SK-N-SH (cell line): Measurements from ENCODE around the gene AUTS2. TPM values are rescaled to one million over a fixed set of nuclear protein-coding genes. Genes with fewer than 3 reads are reported as not detected.

Experiments used
- CTCF ChIA-PET: fragments of 300-600, 350-600 bp; formaldehyde crosslinking; extraction: SDS; loops from one replicate; lab custom pipeline; 2021; lab: Yijun Ruan, JAX
- POLR2A ChIA-PET: fragments of 350-600 bp; sonication (Branson Sonifier 250); formaldehyde crosslinking; extraction: SDS; loops from one replicate; lab custom pipeline; 2020; ENCODE audit warnings: antibody characterized with exemption, inconsistent platforms; lab: Yijun Ruan, JAX
- DNase-seq: peaks from one replicate; pipeline ENCODE4 v3.0.0; 2012
- H2AFZ ChIP-seq: fragments of 200-600 bp; sonication (generic); 2 replicates; pipeline ENCODE4 v1.8.1; 2016; ENCODE audit warnings: antibody characterized with exemption, mild to moderate bottlenecking, low read depth
- H3F3A ChIP-seq: fragments of 200-600 bp; sonication (generic); replicated peaks from 2 replicates; pipeline ENCODE3; 2016; ENCODE audit warnings: antibody characterized with exemption, mild to moderate bottlenecking; ENCODE audit not compliant: insufficient read depth
- H3K27ac ChIP-seq, 2 experiments: fragments of 200-500 bp in 1 of 2; fragments of 200-600 bp in 1 of 2; sonication (Bioruptor generic) in 1 of 2; sonication (generic), shearing (Covaris generic) in 1 of 2; 2 replicates each; pipeline versions ENCODE4 v1.5.1 to v1.6.1; 2014 to 2016; ENCODE audit warnings: low read depth in 2 of 2, inconsistent platforms in 1 of 2, low read length in 1 of 2, mild to moderate bottlenecking in 1 of 2, mixed read lengths in 1 of 2
- H3K27me3 ChIP-seq: fragments of 200-600 bp; sonication (generic), shearing (Covaris generic); 2 replicates; pipeline ENCODE4 v1.6.1; 2016; ENCODE audit warnings: mixed run types; ENCODE audit not compliant: insufficient read depth
- H3K36me3 ChIP-seq, 2 experiments: fragments of 200-500 bp in 1 of 2; fragments of 200-600 bp in 1 of 2; sonication (Bioruptor generic) in 1 of 2; sonication (generic) in 1 of 2; replicated peaks in 1 of 2; 2 replicates each; pipeline versions ENCODE3 to v1.5.1; 2014 to 2016; ENCODE audit warnings: low read length in 1 of 2, mild to moderate bottlenecking in 1 of 2; ENCODE audit not compliant: insufficient read depth in 2 of 2, control insufficient read depth in 1 of 2
- H3K4me1 ChIP-seq, 2 experiments: fragments of 200-500 bp in 1 of 2; fragments of 200-600 bp in 1 of 2; sonication (Bioruptor generic) in 1 of 2; sonication (generic), shearing (Covaris generic) in 1 of 2; 2 replicates each; pipeline versions ENCODE4 v1.5.1 to v1.6.1; 2014 to 2016; ENCODE audit warnings: low read depth in 1 of 2, low read length in 1 of 2, mixed run types in 1 of 2; ENCODE audit not compliant: insufficient read depth in 2 of 2, control insufficient read depth in 1 of 2
- H3K4me2 ChIP-seq: fragments of 200-600 bp; sonication (generic), shearing (Covaris generic); 2 replicates; pipeline ENCODE4 v1.6.1; 2017; ENCODE audit warnings: mixed run types
- H3K4me3 ChIP-seq, 2 experiments: fragments of 200-500 bp in 1 of 2; fragments of 200-600 bp in 1 of 2; sonication (Bioruptor generic) in 1 of 2; sonication (generic), shearing (Covaris generic) in 1 of 2; 2 replicates each; pipeline versions ENCODE4 v1.5.1 to v1.8.1; 2014 to 2016; ENCODE audit warnings: low read depth in 2 of 2, inconsistent platforms in 1 of 2, low read length in 1 of 2, mild to moderate bottlenecking in 1 of 2, mixed read lengths in 1 of 2, moderate library complexity in 1 of 2
- H3K79me2 ChIP-seq: fragments of 200-600 bp; sonication (generic); 2 replicates; pipeline ENCODE4 v1.8.1; 2017; ENCODE audit warnings: mild to moderate bottlenecking; ENCODE audit not compliant: insufficient read depth
- H3K9ac ChIP-seq: fragments of 200-600 bp; sonication (generic); 2 replicates; pipeline ENCODE4 v1.6.1; 2017; ENCODE audit warnings: mixed run types
- H3K9me2 ChIP-seq: fragments of 200-600 bp; sonication (generic); 2 replicates; pipeline ENCODE4 v1.6.1; 2017; ENCODE audit warnings: mixed run types
- H3K9me3 ChIP-seq: fragments of 200-600 bp; sonication (generic); 2 replicates; pipeline ENCODE4 v1.6.1; 2017; ENCODE audit warnings: mixed run types, mild to moderate bottlenecking, moderate library complexity
- H4K20me1 ChIP-seq: fragments of 200-600 bp; sonication (generic); 2 replicates; pipeline ENCODE4 v1.6.1; 2017; ENCODE audit warnings: mild to moderate bottlenecking, mixed run types; ENCODE audit not compliant: insufficient read depth
- CHD2 ChIP-seq: fragments of 150-350 bp; IDR thresholded peaks from 2 replicates; pipeline ENCODE4 v1.6.1; 2018; ENCODE audit warnings: low read length; ENCODE audit not compliant: partially characterized antibody
- FOXM1 ChIP-seq: IDR thresholded peaks from 2 replicates; pipeline ENCODE4 v1.4.0; 2012; ENCODE audit warnings: low read depth, mild to moderate bottlenecking
- GATA2 ChIP-seq: sonication (generic); formaldehyde crosslinking; IDR thresholded peaks from 2 replicates; pipeline ENCODE4 v1.5.0; 2020; ENCODE audit warnings: mild to moderate bottlenecking, missing genetic modification reagents
- JUND ChIP-seq: IDR thresholded peaks from 2 replicates; pipeline ENCODE4 v1.4.0; 2012
- NFIC ChIP-seq: IDR thresholded peaks from 2 replicates; pipeline ENCODE4 v1.4.0; 2012; ENCODE audit warnings: borderline replicate concordance
- POLR2AphosphoS5 ChIP-seq: IDR thresholded peaks from 2 replicates; pipeline ENCODE4 v1.6.1; 2012; ENCODE audit warnings: low read depth, low read length
- RFX5 ChIP-seq: IDR thresholded peaks from 2 replicates; pipeline ENCODE4 v1.6.1; 2012; ENCODE audit warnings: mild to moderate bottlenecking, improper control_type of control experiment, low read length
- RXRA ChIP-seq: IDR thresholded peaks from 2 replicates; pipeline ENCODE4 v1.4.0; 2012; ENCODE audit warnings: low read depth, mild to moderate bottlenecking, borderline replicate concordance
- SIN3A ChIP-seq: IDR thresholded peaks from 2 replicates; pipeline ENCODE4 v1.6.1; 2012; ENCODE audit warnings: low read depth, mild to moderate bottlenecking, low read length, moderate library complexity, borderline replicate concordance
- SMC3 ChIP-seq: IDR thresholded peaks from 2 replicates; pipeline ENCODE4 v1.6.1; 2012; ENCODE audit warnings: low read depth, low read length, improper control_type of control experiment
- TAF1 ChIP-seq: IDR thresholded peaks from 2 replicates; pipeline ENCODE4 v1.6.1; 2012; ENCODE audit warnings: low read depth, mild to moderate bottlenecking, low read length, moderate library complexity, borderline replicate concordance
- YY1 ChIP-seq: IDR thresholded peaks from 2 replicates; pipeline ENCODE4 v1.4.0; 2012; ENCODE audit warnings: low read depth, mild to moderate bottlenecking
- WGBS: methylation state at CpG from one replicate; pipeline ENCODE4 v1.1.6; 2017; ENCODE audit warnings: low lambda C conversion rate; 5-methylcytosine and 5-hydroxymethylcytosine counted together
- polyA plus RNA-seq, 3 experiments: library from polyadenylated mRNA; depleted of rRNA; stranded (reverse); fragments of >200 nt; gene quantifications; 2 replicates each; pipeline ENCODE4 v1.2.3, GENCODE V29; 2012
- TF ChIP-seq, protein P1 (sequence below): IDR thresholded peaks from 2 replicates; pipeline ENCODE4 v1.4.0; 2012; ENCODE audit warnings: low read depth
- TF ChIP-seq, protein P2 (sequence below): fragments of 200-600 bp; sonication (generic); IDR thresholded peaks from 2 replicates; pipeline ENCODE4 v1.6.1; 2017; ENCODE audit warnings: antibody characterized with exemption, mild to moderate bottlenecking, moderate library complexity
- TF ChIP-seq, protein P3 (sequence below): fragments of 150-350 bp; IDR thresholded peaks from 2 replicates; pipeline ENCODE4 v1.6.1; 2016; ENCODE audit warnings: mild to moderate bottlenecking, low read depth, low read length
- TF ChIP-seq, protein P4 (sequence below): IDR thresholded peaks from 2 replicates; pipeline ENCODE4 v1.4.0; 2012; ENCODE audit warnings: low read depth, borderline replicate concordance

The AUTS2 gene
- polyA plus RNA-seq, 1 of the 3 experiments (the other 2 are of a cell fraction) = 15.6 TPM

GRCh38 chr7:69896121-69896520, 297.8 kb downstream of the AUTS2 start:
- Histone ChIP-seq H3K4me3 (no peak overlapping the region), H3K9me3 (no peaks in the 10 kb centered on the region), H3F3A (no peaks in the 10 kb centered on the region), H3K4me2 (no peak overlapping the region)
- 86% methylated on average over 5 of the region's 5 CpGs for WGBS
- POLR2A ChIA-PET = no interaction called here
- TF ChIP-seq JUND (no peak), FOXM1 (no peak), CHD2 (no peak), SMC3 (no peak), SIN3A (no peak), GATA2 (CRISPR knock-in tag) (no peak), RFX5 (no peak), TAF1 (no peak), YY1 (no peak)
- TF ChIP-seq, protein P1, sequence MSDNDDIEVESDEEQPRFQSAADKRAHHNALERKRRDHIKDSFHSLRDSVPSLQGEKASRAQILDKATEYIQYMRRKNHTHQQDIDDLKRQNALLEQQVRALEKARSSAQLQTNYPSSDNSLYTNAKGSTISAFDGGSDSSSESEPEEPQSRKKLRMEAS = no peak
- TF ChIP-seq, all 33 proteins: peak for 0
- Histone ChIP-seq H3K4me1 (peaks cover 0 to 21% of the 10 kb centered on the region in 2 experiments; a peak in 2 of 4 replicates), H3K9me2 (no peaks in the 10 kb centered on the region), H3K9ac (no peak overlapping the region), H3K36me3 (peaks cover 0 to 2% of the 10 kb centered on the region in 2 experiments), H3K27me3 (no peaks in the 10 kb centered on the region), H3K79me2 (no peaks in the 10 kb centered on the region; the same call in 1 of the 2 replicates), H3K27ac (no peak overlapping the region), H2AFZ (no peak overlapping the region), H4K20me1 (0 out of 2 replicates have a peak, but pooled peaks cover 5% of the 10 kb centered on the region)
- CTCF ChIA-PET = interaction anchor here (1.2 to 2.1 kb wide), 5 partner anchors 14 to 610 kb away, joined by 3 to 12 read pairs (median 7); no protein-coding TSS in a partner anchor
- DNase-seq = no peak

DNA sequence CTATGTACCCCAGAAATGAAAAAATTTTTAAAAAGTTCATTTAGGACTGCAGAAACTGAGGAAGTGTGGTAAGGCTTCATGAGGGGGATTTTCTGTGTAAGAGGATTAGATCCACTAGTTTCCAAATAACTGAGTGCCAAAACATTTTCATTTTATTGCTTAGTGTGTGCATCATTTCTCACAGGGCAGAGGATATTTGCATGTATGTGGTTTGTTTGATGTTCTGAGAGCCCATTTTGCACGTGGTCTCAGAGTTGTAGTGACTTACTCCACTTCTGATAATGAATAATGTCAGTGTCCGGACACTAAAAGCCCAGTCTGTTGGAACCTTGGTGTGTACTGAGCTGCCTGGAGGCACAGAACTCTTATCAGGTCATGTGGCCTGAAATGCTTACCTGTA, 299.9 kb downstream of the AUTS2 start:
- H3K4me1 ChIP-seq = peaks cover 5 to 21% of the 10 kb centered on the region in 2 experiments
- ChIA-PET POLR2A (no interaction called here), CTCF (interaction anchor here (1.9 to 2.0 kb wide), 2 partner anchors 34 to 144 kb away, joined by 7 to 8 read pairs; no protein-coding TSS in a partner anchor)
- H3K9me2 ChIP-seq = no peaks in the 10 kb centered on the region
- H3K9me3 ChIP-seq = no peaks in the 10 kb centered on the region
- no peak overlapping the region for H2AFZ ChIP-seq
- H3K4me2 ChIP-seq = no peak overlapping the region
- H3F3A ChIP-seq = no peaks in the 10 kb centered on the region
- H3K27me3 ChIP-seq = no peaks in the 10 kb centered on the region
- H3K36me3 ChIP-seq = peaks cover 0 to 2% of the 10 kb centered on the region in 2 experiments
- H3K79me2 ChIP-seq = no peaks in the 10 kb centered on the region; the same call in 1 of the 2 replicates
- peaks cover 5% of the 10 kb centered on the region; the same call in 1 of the 2 replicates for H4K20me1 ChIP-seq
- TF ChIP-seq SIN3A = no peak
- no peak for TF ChIP-seq GATA2 (CRISPR knock-in tag)
- TF ChIP-seq SMC3 = no peak
- TF ChIP-seq, protein P2, sequence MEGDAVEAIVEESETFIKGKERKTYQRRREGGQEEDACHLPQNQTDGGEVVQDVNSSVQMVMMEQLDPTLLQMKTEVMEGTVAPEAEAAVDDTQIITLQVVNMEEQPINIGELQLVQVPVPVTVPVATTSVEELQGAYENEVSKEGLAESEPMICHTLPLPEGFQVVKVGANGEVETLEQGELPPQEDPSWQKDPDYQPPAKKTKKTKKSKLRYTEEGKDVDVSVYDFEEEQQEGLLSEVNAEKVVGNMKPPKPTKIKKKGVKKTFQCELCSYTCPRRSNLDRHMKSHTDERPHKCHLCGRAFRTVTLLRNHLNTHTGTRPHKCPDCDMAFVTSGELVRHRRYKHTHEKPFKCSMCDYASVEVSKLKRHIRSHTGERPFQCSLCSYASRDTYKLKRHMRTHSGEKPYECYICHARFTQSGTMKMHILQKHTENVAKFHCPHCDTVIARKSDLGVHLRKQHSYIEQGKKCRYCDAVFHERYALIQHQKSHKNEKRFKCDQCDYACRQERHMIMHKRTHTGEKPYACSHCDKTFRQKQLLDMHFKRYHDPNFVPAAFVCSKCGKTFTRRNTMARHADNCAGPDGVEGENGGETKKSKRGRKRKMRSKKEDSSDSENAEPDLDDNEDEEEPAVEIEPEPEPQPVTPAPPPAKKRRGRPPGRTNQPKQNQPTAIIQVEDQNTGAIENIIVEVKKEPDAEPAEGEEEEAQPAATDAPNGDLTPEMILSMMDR = no peak
- TF ChIP-seq, protein P3, sequence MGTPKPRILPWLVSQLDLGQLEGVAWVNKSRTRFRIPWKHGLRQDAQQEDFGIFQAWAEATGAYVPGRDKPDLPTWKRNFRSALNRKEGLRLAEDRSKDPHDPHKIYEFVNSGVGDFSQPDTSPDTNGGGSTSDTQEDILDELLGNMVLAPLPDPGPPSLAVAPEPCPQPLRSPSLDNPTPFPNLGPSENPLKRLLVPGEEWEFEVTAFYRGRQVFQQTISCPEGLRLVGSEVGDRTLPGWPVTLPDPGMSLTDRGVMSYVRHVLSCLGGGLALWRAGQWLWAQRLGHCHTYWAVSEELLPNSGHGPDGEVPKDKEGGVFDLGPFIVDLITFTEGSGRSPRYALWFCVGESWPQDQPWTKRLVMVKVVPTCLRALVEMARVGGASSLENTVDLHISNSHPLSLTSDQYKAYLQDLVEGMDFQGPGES = no peak
- no peak for TF ChIP-seq POLR2AphosphoS5
- TF ChIP-seq, protein P4, sequence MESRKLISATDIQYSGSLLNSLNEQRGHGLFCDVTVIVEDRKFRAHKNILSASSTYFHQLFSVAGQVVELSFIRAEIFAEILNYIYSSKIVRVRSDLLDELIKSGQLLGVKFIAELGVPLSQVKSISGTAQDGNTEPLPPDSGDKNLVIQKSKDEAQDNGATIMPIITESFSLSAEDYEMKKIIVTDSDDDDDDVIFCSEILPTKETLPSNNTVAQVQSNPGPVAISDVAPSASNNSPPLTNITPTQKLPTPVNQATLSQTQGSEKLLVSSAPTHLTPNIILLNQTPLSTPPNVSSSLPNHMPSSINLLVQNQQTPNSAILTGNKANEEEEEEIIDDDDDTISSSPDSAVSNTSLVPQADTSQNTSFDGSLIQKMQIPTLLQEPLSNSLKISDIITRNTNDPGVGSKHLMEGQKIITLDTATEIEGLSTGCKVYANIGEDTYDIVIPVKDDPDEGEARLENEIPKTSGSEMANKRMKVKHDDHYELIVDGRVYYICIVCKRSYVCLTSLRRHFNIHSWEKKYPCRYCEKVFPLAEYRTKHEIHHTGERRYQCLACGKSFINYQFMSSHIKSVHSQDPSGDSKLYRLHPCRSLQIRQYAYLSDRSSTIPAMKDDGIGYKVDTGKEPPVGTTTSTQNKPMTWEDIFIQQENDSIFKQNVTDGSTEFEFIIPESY = no peak
- TF ChIP-seq NFIC = no peak
- TF ChIP-seq RXRA = no peak
- no peak overlapping the region for H3K9ac ChIP-seq
- WGBS = 67% methylated on average over 2 of the region's 2 CpGs
- no peak overlapping the region for H3K27ac ChIP-seq
- DNase-seq = no peak
- no peak overlapping the region for H3K4me3 ChIP-seq
